ENCODE data around the gene EYS. TPM values are rescaled to one million over a fixed set of nuclear protein-coding genes. Genes with fewer than 3 reads are reported as not detected.
"Not testable (repeated sequence)": the region's sequence is repeated elsewhere in the genome, so short reads cannot be mapped to it uniquely, and the experiment has no call there.

The EYS gene
- total RNA-seq, 3 donors from 2014 or later = 0.16 to 0.61 (median 0.60) TPM

DNA sequence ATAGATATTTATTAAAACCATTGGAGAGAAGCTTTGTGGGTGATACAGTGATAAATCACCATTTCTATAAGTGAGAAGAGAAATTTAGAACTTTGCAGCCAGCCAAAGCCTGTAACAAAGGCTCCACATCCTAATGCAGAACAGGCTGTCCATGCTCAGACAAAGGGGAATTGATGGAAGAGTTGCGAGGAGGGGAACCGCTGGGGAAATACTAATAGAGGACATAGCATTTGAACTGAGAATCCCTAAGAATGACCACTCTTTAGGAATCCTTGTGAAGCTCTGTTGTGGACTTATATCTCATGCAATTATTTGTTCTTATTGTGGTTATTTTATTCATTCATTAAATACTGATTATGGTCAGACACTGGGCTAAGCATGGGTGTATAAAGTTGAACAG lies 1903.7 kb downstream of the EYS start:
- H3K36me3 ChIP-seq (ENCODE audit: low read depth) = no peaks in the 10 kb centered on the region
- intact Hi-C loops (cut with DNase I, micrococcal nuclease) = loop anchor here in 1 of 2 donors (5.0 kb wide), 1 partner anchor 606 kb away; no protein-coding TSS in a partner anchor
- H3K4me1 ChIP-seq (ENCODE audit: low read depth) = no peaks in the 10 kb centered on the region
- no peak overlapping the region for H3K4me3 ChIP-seq
- ATAC-seq (no peak), DNase-seq (no peak)
- no peaks in the 10 kb centered on the region for H3K9me3 ChIP-seq
- TF ChIP-seq, protein P1, sequence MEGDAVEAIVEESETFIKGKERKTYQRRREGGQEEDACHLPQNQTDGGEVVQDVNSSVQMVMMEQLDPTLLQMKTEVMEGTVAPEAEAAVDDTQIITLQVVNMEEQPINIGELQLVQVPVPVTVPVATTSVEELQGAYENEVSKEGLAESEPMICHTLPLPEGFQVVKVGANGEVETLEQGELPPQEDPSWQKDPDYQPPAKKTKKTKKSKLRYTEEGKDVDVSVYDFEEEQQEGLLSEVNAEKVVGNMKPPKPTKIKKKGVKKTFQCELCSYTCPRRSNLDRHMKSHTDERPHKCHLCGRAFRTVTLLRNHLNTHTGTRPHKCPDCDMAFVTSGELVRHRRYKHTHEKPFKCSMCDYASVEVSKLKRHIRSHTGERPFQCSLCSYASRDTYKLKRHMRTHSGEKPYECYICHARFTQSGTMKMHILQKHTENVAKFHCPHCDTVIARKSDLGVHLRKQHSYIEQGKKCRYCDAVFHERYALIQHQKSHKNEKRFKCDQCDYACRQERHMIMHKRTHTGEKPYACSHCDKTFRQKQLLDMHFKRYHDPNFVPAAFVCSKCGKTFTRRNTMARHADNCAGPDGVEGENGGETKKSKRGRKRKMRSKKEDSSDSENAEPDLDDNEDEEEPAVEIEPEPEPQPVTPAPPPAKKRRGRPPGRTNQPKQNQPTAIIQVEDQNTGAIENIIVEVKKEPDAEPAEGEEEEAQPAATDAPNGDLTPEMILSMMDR (IDR thresholded peaks at IDR 0.05) = no peak

- TF ChIP-seq, protein P1 (IDR thresholded peaks at IDR 0.05) = peak; percentile 15
- ATAC-seq (no peak), DNase-seq (peak in 1 of 3 donors; percentile 41)
- intact Hi-C loops (cut with DNase I, micrococcal nuclease) = loop anchor here in 1 of 2 donors (5.0 kb wide), 1 partner anchor 605 kb away; no protein-coding TSS in a partner anchor
- no peak overlapping the region for H3K4me3 ChIP-seq
- H3K9me3 ChIP-seq = no peaks in the 10 kb centered on the region
- H3K4me1 ChIP-seq (ENCODE audit: low read depth) = no peaks in the 10 kb centered on the region
- no peaks in the 10 kb centered on the region for H3K36me3 ChIP-seq (ENCODE audit: low read depth)
Measured at GRCh38 chr6:63802606-63803206, 1904.3 kb downstream of the EYS start.

- ATAC-seq; H3K9me3 ChIP-seq; H3K36me3 ChIP-seq (ENCODE audit: low read depth); H3K4me3 ChIP-seq; DNase-seq; H3K4me1 ChIP-seq (ENCODE audit: low read depth): not testable (repeated sequence)
- intact Hi-C loops (cut with DNase I, micrococcal nuclease) = loop anchor here in 1 of 2 donors (5.0 kb wide), 1 partner anchor 603 kb away; no protein-coding TSS in a partner anchor
Measured at GRCh38 chr6:63800386-63800785, 1906.6 kb downstream of the EYS start.

DNA sequence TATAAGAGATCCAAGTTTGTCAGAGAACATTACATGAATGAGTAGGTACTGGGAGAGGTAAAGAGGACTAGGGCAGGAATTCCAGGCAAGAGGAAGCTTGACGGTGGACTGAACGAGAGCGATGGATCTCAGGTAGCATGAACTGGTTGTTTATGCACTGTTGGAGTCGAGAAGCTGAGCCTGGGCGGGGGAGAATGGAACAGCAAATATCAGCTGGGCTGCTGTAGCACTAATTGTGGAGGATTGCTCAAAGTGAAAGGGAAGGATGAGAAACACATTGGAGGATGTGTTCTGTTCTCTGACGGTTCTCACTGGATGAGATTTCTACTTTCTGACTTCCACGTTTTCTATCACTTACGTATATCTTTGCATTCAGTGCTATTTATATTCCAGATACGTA lies 1907.2 kb downstream of the EYS start:
- intact Hi-C loops (cut with DNase I, micrococcal nuclease) = loop anchor here in 1 of 2 donors (5.0 kb wide), 1 partner anchor 603 kb away; no protein-coding TSS in a partner anchor
- no peak for DNase-seq

GRCh38 chr6:63799313-63799712 lies 1907.7 kb downstream of the EYS start:
- Histone ChIP-seq H3K9me3 (no peaks in the 10 kb centered on the region), H3K4me3 (no peak overlapping the region), H3K4me1 (ENCODE audit: low read depth) (no peaks in the 10 kb centered on the region), H3K36me3 (ENCODE audit: low read depth) (no peaks in the 10 kb centered on the region)
- intact Hi-C loops (cut with DNase I, micrococcal nuclease) = no loop called here
- ATAC-seq = no peak
- TF ChIP-seq, protein P1 (IDR thresholded peaks at IDR 0.05) = no peak
- no peak for DNase-seq

More for the DNA sequence above, 1907.2 kb downstream of the EYS start:
- no peak for ATAC-seq
- H3K36me3 ChIP-seq (ENCODE audit: low read depth) = no peaks in the 10 kb centered on the region
- TF ChIP-seq, protein P1 (IDR thresholded peaks at IDR 0.05) = no peak
- no peak overlapping the region for H3K4me3 ChIP-seq
- no peaks in the 10 kb centered on the region for H3K9me3 ChIP-seq
- no peaks in the 10 kb centered on the region for H3K4me1 ChIP-seq (ENCODE audit: low read depth)

DNA sequence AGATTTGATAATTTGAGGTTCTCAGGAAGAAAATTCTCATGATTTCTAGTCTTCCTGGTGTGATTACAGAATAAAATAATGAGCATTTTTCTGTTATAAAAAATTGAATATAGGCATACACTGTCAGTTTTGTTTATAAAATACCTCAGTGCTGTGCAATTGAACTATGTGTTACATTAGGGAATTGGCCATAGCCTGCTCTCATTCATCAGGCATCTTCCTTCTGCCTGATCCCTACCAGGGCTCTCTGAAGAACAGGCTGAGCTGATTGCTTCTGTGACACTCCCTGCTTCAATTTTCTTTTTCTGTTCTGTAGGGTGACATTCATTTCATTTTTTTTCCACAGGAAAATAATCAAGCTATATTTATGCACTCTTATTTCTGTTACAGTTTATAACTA lies 1908.6 kb downstream of the EYS start:
- no peaks in the 10 kb centered on the region for H3K9me3 ChIP-seq
- DNase-seq (no peak), ATAC-seq (no peak)
- no peaks in the 10 kb centered on the region for H3K4me1 ChIP-seq (ENCODE audit: low read depth)
- H3K4me3 ChIP-seq = no peak overlapping the region
- intact Hi-C loops (cut with DNase I, micrococcal nuclease) = no loop called here
- no peaks in the 10 kb centered on the region for H3K36me3 ChIP-seq (ENCODE audit: low read depth)
- TF ChIP-seq, protein P1 (IDR thresholded peaks at IDR 0.05) = no peak

All from mucosa of descending colon (tissue), 3 donors.